GM13977 (cell line): ENCODE measurements around the gene PIK3R6.
A peak's percentile ranks its signal among the peaks of the same experiment; 100 is the strongest.

ENCODE experiments used
- DNase-seq: peaks from one replicate; pipeline ENCODE4 v3.0.0; 2012; ENCODE audit warnings: low spot score
- in situ Hi-C: fragments of 300-500 bp; cut with MboI; formaldehyde crosslinking; loops from one replicate; pipeline ENCODE4 v1.12.0; 2022; ENCODE audit warnings: low sequenced_read_pairs, low pct_unique_long_range_greater_than_20kb, mixed read lengths, inconsistent platforms; ENCODE audit not compliant: unreplicated experiment
- TF ChIP-seq, protein P1 (sequence below): IDR thresholded peaks from 2 replicates; pipeline ENCODE4 v1.5.1; 2012; ENCODE audit warnings: mild to moderate bottlenecking, control low read depth; ENCODE audit not compliant: insufficient read depth; ENCODE audit errors: extremely low read depth, missing control alignments

The PIK3R6 gene

DNA sequence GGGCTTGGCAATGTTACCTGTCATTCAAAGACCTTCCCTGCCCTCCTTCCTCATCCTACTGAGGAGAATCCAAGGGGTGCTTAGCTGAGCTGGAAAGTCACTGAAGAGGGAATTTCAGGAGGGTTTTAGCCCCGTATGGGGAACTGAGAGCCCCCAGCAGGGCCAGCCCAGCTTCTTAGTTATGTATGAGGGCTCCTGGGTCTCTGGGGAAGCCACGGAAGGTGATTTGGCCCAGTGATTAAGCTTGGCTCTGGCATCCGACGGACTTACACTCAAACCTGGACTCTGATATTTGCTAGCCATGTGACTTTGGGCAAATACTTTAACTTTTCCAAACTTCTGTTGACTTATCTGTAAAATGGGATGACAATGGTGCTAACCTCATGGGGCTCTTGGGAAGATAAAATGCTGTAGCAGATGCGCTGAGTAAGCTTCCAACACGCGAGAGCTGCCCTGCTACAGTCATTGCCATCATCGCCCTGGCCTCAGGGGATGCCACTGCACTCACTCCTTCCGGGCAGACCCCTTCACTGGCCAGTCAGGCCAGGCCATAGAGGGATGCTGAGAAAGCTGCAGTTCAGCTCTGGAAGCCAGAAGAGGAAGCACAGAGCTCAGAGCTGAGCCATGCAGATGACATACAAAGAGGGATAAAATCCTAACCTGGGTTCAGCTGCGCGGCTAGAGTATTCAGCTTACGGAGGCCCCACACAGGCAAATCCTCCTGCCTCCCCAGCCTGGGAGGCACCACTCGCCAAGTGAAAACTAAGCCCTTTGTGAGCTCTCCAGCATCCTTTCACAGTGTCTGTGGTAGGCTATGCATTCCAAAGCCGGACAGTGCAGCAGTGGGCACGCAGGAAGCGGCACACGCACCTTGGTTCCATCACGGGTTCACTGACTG, 44.9 kb upstream of the PIK3R6 start:
- peak; percentile 7 for DNase-seq
- in situ Hi-C loops: no loop called here
- TF ChIP-seq, protein P1, sequence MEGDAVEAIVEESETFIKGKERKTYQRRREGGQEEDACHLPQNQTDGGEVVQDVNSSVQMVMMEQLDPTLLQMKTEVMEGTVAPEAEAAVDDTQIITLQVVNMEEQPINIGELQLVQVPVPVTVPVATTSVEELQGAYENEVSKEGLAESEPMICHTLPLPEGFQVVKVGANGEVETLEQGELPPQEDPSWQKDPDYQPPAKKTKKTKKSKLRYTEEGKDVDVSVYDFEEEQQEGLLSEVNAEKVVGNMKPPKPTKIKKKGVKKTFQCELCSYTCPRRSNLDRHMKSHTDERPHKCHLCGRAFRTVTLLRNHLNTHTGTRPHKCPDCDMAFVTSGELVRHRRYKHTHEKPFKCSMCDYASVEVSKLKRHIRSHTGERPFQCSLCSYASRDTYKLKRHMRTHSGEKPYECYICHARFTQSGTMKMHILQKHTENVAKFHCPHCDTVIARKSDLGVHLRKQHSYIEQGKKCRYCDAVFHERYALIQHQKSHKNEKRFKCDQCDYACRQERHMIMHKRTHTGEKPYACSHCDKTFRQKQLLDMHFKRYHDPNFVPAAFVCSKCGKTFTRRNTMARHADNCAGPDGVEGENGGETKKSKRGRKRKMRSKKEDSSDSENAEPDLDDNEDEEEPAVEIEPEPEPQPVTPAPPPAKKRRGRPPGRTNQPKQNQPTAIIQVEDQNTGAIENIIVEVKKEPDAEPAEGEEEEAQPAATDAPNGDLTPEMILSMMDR: no peak

DNA sequence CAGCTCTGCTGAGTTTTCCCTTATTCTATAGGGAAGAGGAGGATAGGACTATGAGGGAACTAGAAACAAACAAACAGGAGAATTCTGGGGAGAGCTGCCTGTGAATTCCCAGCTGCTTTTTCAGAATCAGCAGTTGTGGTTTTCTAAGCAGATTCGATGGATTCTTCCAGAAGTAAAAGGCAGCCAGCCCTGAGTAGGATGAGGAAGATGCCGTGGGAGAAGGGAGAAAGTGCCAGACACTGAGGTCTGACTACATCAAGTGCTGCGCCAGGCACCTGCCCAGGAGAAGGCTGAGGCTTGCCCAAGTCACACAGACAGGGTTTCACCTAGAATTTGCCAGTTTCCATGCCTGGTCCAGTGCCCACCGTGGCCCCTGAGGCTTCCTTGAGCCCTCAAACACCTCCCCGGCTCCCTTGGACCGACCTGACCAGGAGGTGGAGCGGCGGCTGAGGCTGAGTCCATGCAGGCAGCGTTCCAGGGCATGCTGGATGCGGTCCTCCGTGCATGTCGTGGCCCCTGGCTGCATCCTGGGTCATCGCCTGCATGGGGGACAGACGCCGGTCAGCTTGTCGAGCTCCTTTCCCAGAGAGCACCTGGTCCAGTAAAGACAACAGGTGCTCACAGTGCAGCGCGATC, 43.6 kb upstream of the PIK3R6 start:
- TF ChIP-seq, protein P1: no peak
- DNase-seq: peak; percentile 3
- in situ Hi-C loops: no loop called here

DNA sequence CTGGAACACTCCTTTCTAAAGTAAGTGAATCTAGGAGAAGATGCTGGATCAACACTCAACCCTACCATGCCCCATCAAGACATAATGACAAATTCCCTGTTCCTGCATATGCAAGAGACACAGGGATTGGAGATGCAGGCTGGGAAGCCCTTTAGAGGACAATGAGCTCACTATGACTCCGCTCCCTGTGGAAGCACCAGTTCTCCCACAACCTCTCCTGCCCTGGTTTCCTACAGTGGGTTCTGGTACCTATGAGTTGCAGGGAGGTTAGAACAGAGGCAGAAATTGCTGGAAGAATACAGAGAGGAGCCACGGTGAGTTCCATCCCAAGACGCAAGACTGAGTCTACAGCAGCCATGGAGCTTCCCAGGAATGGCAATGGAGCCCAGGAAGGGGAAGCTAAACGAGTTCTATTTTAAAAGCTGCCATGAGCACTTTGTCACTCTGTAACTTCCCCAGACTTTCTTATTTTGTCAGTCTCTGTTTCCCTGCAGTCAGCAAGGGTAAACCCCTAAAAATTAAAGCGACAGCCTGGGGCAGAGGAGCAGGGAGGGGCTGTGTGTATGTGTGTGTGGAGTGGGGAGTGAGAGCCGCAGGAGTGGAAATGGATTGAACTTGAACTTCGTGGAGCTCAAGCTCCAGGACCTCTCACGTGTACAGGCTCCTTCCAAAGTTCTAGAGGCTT, 42.3 kb upstream of the PIK3R6 start:
- in situ Hi-C loops: no loop called here
- TF ChIP-seq, protein P1: no peak
- DNase-seq: peak; percentile 24

DNA sequence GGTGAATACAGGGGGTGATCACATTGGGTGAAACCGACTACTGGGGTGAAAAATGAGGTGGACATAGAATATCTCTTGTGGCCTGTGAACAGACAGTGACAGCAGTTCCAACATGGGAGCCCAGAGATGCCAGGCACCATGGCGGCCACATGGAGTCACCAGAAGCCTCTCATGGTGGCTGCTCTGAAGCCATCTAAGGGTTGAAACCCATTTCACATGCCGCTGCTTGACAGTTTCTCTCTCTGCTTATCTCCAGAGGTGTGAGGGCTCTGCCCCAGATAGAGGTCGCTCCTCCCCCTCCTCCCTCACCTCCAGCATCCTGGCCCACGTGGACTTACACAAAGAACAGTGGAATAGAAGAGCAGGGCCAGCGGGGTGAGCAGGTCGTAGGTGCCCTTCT, 37.9 kb upstream of the PIK3R6 start:
- in situ Hi-C loops: no loop called here
- TF ChIP-seq, protein P1: no peak
- no peak for DNase-seq

DNA sequence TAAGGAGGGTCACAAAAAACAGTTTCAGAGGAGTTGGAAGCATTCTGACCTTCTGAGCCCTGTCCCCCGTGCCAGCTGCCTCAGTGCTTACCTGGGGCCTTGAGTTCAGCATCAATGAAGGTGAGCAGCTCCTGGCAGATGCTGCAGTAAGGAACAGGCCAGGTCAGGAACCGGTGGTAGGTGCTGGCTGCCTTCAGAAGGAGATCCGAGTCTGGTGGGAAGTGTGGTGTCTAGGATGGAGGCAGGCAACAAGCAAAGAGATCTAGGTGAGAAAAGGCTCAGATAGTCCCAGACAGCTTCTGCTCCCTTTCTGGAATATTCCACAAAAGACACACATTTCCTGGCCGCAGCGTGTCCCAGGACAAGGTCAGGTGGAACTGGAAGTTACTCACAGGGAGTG, 37.2 kb upstream of the PIK3R6 start:
- in situ Hi-C loops: no loop called here
- TF ChIP-seq, protein P1: no peak
- no peak for DNase-seq

DNA sequence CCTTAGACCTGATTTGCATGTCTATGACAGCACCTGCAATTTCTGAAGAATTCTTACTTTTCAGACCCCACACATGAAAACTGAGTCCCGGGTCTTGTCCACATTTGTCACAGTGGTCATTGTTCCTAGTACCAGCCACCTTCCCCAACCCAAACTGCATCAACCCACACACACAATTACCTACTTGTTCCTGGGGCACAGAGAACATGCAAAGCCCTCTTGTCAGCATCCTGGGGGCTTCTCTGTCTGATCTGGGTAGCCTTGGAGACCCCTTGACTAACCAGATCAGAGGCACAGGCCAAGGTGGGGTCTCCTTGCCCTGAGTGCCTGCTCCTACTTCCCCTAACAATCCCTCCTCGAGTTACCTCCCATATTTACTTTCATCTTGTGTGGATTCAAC, 36.7 kb upstream of the PIK3R6 start:
- TF ChIP-seq, protein P1: no peak
- DNase-seq: no peak
- in situ Hi-C loops: no loop called here
